Lung (tissue), 12 donors: ENCODE data around the gene AGAP1. TPM values are rescaled to one million over a fixed set of nuclear protein-coding genes. Genes with fewer than 3 reads are reported as not detected.
"Not testable (repeated sequence)": the region's sequence is repeated elsewhere in the genome, so short reads cannot be mapped to it uniquely, and the experiment has no call there.

ENCODE experiments used
- ATAC-seq: fragments of 200-7000 bp; cut with Tn5 transposase; one replicate; pipeline ENCODE4 v1.9.1; 2020; ENCODE audit warnings: moderate number of reproducible peaks; ENCODE audit not compliant: insufficient read depth, low FRiP score
- DNase-seq, 3 donors: peaks; one replicate each; pipeline ENCODE4 v3.0.0-alpha.2; 2013 to 2017
- H3K27ac ChIP-seq, 2 donors: one replicate each; pipeline ENCODE4 v1.5.1; 2013; ENCODE audit warnings: mild to moderate bottlenecking in 2 of 2, moderate library complexity in 2 of 2, control low read depth in 1 of 2, inconsistent platforms in 1 of 2, low read depth in 1 of 2, low read length in 1 of 2
- H3K27me3 ChIP-seq, 3 donors: one replicate each; pipeline ENCODE4 v1.5.1; 2013; ENCODE audit warnings: low read length in 2 of 3; ENCODE audit not compliant: control insufficient read depth in 3 of 3, insufficient read depth in 3 of 3
- H3K36me3 ChIP-seq, 4 donors: one replicate each; pipeline ENCODE4 v1.5.1; 2013; ENCODE audit warnings: low read length in 4 of 4, mild to moderate bottlenecking in 1 of 4, moderate library complexity in 1 of 4; ENCODE audit not compliant: control insufficient read depth in 4 of 4, insufficient read depth in 4 of 4
- H3K4me1 ChIP-seq, 5 donors: one replicate each; pipeline ENCODE4 v1.5.1; 2013; ENCODE audit warnings: low read length in 5 of 5, mild to moderate bottlenecking in 2 of 5, moderate library complexity in 1 of 5; ENCODE audit not compliant: control insufficient read depth in 5 of 5, insufficient read depth in 5 of 5
- H3K4me3 ChIP-seq: one replicate; pipeline ENCODE4 v1.5.1; 2013; ENCODE audit warnings: mild to moderate bottlenecking, control low read depth, moderate library complexity
- H3K9ac ChIP-seq, 2 donors: one replicate each; pipeline ENCODE4 v1.5.1; 2013; ENCODE audit warnings: low read length in 2 of 2, control low read depth in 1 of 2; ENCODE audit not compliant: insufficient read depth in 1 of 2
- H3K9me3 ChIP-seq, 4 donors: one replicate each; pipeline ENCODE4 v1.5.1; 2013; ENCODE audit warnings: low read length in 3 of 4, mild to moderate bottlenecking in 1 of 4, moderate library complexity in 1 of 4; ENCODE audit not compliant: control insufficient read depth in 4 of 4, insufficient read depth in 3 of 4
- CTCF ChIP-seq: IDR thresholded peaks from 2 replicates; pipeline ENCODE4 v1.5.1; 2012; ENCODE audit warnings: mild to moderate bottlenecking; ENCODE audit errors: control extremely low read depth, extremely low read depth
- WGBS, 2 donors: extraction: QIAGEN DNeasy Blood & Tissue Kit; methylation state at CpG; one replicate each; pipeline ENCODE4 v1.1.7; 2013; 5-methylcytosine and 5-hydroxymethylcytosine counted together
- polyA plus RNA-seq, 2 donors: library from polyadenylated mRNA; stranded (reverse); fragments of 200-250 nt; gene quantifications; one replicate each; pipeline ENCODE4 v1.2.1, GENCODE V29; 2013
- total RNA-seq, 2 donors: library from RNA; depleted of rRNA in 1 of 2; stranded (reverse); fragments of >200 nt in 1 of 2; gene quantifications; one replicate each; pipeline ENCODE4 v1.2.1, GENCODE V29; 2014 to 2021
- donor health status: control.
- donor health status: control.
- donor health status: Bipolar disorder and iron deficiency.
- donor health status: healthy.
- donor health status: DM: yes; HTN: yes; CAD: no.

AGAP1 gene
- total and polyA plus RNA-seq, 4 donors = 6.6 to 39.4 (median 20.2) TPM

- Histone ChIP-seq H3K36me3 (peaks cover 0 to 11% (median 3%) of the 10 kb centered on the region in 4 donors), H3K4me1 (no peaks in the 10 kb centered on the region), H3K27me3 (no peaks in the 10 kb centered on the region), H3K4me3 (no peak overlapping the region), H3K27ac (no peak overlapping the region), H3K9me3 (peaks cover 0 to 4% (median 0%) of the 10 kb centered on the region in 4 donors), H3K9ac (no peak overlapping the region)
- 86 to 87% methylated on average over 8 of the region's 8 CpGs for WGBS, 2 donors
- ATAC-seq = no peak
- TF ChIP-seq CTCF = no peak
- no peak for DNase-seq
Observed at GRCh38 chr2:235940330-235940729, 446.5 kb downstream of the AGAP1 start.

- WGBS, 2 donors = 94% methylated on average over 10 of the region's 10 CpGs
- Histone ChIP-seq H3K27ac (no peak overlapping the region), H3K4me1 (no peaks in the 10 kb centered on the region), H3K9me3 (no peaks in the 10 kb centered on the region), H3K4me3 (no peak overlapping the region), H3K36me3 (peaks cover 0 to 9% (median 1%) of the 10 kb centered on the region in 4 donors), H3K9ac (no peak overlapping the region), H3K27me3 (no peaks in the 10 kb centered on the region)
- TF ChIP-seq CTCF = no peak
- no peak for DNase-seq
- no peak for ATAC-seq
Observed at GRCh38 chr2:235944591-235944990, 450.7 kb downstream of the AGAP1 start.

GRCh38 chr2:235945608-235946140 lies 451.8 kb downstream of the AGAP1 start:
- no peak for TF ChIP-seq CTCF
- H3K9me3 ChIP-seq = no peaks in the 10 kb centered on the region
- H3K27me3 ChIP-seq = no peaks in the 10 kb centered on the region
- 75 to 81% methylated on average over 11 of the region's 11 CpGs for WGBS, 2 donors
- ATAC-seq (no peak), DNase-seq (no peak)
- H3K27ac ChIP-seq = no peak overlapping the region
- H3K4me3 ChIP-seq = no peak overlapping the region
- no peaks in the 10 kb centered on the region for H3K4me1 ChIP-seq
- peaks cover 0 to 4% (median 1%) of the 10 kb centered on the region in 4 donors for H3K36me3 ChIP-seq
- H3K9ac ChIP-seq = no peak overlapping the region

GRCh38 chr2:235946590-235946989 lies 452.7 kb downstream of the AGAP1 start:
- 93% methylated on average over 6 of the region's 6 CpGs for WGBS, 2 donors
- H3K4me1 ChIP-seq = no peaks in the 10 kb centered on the region

GRCh38 chr2:235947055-235947454 lies 453.2 kb downstream of the AGAP1 start:
- not testable (repeated sequence) for H3K27me3 ChIP-seq, H3K27ac ChIP-seq, H3K4me3 ChIP-seq, ATAC-seq, H3K9ac ChIP-seq, H3K4me1 ChIP-seq, H3K9me3 ChIP-seq, DNase-seq, H3K36me3 ChIP-seq
- WGBS, 2 donors = 73 to 79% methylated on average over 6 of the region's 6 CpGs

More at GRCh38 chr2:235946590-235946989, 452.7 kb downstream of the AGAP1 start:
- Histone ChIP-seq H3K4me3 (no peak overlapping the region), H3K27ac (no peak overlapping the region), H3K9ac (no peak overlapping the region), H3K27me3 (no peaks in the 10 kb centered on the region), H3K9me3 (no peaks in the 10 kb centered on the region), H3K36me3 (peaks cover 0 to 4% (median 1%) of the 10 kb centered on the region in 4 donors)
- DNase-seq (no peak), ATAC-seq (no peak)
- no peak for TF ChIP-seq CTCF
